T-helper 1 cell treated with Interleukin-12 subunit alpha and Interleukin-12 subunit beta and Interleukin-4 antibody, amounts not matched to agents 30 μg/mL and 1 μg/mL, for 36 hours (primary cell): ENCODE data around the gene SMPX.

ENCODE experiments used
- H3K27ac Mint-ChIP-seq: one replicate; pipeline ENCODE4 v1.8.0; 2021; ENCODE audit warnings: mild to moderate bottlenecking, mixed read lengths
- H3K27me3 Mint-ChIP-seq: one replicate; pipeline ENCODE4 v1.8.0; 2021; ENCODE audit warnings: low read depth, mixed read lengths
- H3K36me3 Mint-ChIP-seq: one replicate; pipeline ENCODE4 v1.8.0; 2021; ENCODE audit warnings: low read depth, mixed read lengths
- H3K4me1 Mint-ChIP-seq: one replicate; pipeline ENCODE4 v1.8.0; 2021; ENCODE audit warnings: low read depth, mixed read lengths
- H3K4me3 Mint-ChIP-seq: one replicate; pipeline ENCODE4 v1.8.0; 2021; ENCODE audit warnings: mild to moderate bottlenecking, moderate library complexity, mixed read lengths
- H3K9me3 Mint-ChIP-seq: one replicate; pipeline ENCODE4 v1.8.0; 2021; ENCODE audit warnings: mixed read lengths

The SMPX gene

DNA sequence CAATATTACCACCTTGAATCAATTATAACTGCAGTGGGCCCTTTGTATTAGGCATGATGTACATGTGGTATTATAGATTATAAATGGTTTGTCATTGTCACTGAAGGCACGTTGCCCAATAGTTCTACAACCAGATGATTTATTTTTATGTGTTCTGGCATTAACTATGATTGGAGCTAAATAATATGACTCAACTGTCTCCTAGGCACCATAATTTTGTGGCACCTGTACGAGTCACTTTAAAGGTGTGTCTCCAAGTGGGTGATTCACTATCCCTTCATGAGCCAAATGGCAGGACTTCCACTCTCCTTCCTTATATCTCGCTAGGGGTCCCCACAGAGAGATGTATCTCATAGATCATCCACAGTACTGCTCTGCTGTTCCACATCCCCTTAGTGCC lies 6.1 kb upstream of the SMPX start:
- H3K36me3 Mint-ChIP-seq: no peaks in the 10 kb centered on the region
- H3K27me3 Mint-ChIP-seq: no peaks in the 10 kb centered on the region
- no peaks in the 10 kb centered on the region for H3K4me1 Mint-ChIP-seq
- no peak overlapping the region for H3K4me3 Mint-ChIP-seq
- no peak overlapping the region for H3K27ac Mint-ChIP-seq
- no peaks in the 10 kb centered on the region for H3K9me3 Mint-ChIP-seq

DNA sequence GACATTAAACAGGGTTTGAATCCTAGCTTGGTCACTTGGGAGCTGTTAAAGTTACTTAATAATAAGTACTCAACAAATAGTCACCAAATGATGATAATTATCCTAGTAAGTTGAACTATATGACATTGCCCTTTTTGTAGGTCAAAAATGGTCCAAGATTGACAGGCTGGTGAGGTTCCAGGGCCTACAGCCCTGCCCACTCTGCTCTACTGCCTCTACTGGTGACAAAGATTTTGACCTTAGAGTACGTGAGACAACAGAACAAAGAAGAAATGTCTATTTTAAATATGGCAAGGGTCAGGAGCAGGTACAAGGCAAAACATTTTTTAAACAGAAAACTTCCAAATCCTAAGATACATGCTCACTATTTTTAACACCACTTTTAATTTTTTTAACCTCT lies 572 bp upstream of the SMPX start:
- no peak overlapping the region for H3K27ac Mint-ChIP-seq
- no peak overlapping the region for H3K4me3 Mint-ChIP-seq
- H3K27me3 Mint-ChIP-seq: no peaks in the 10 kb centered on the region
- no peaks in the 10 kb centered on the region for H3K4me1 Mint-ChIP-seq
- no peaks in the 10 kb centered on the region for H3K36me3 Mint-ChIP-seq
- H3K9me3 Mint-ChIP-seq: no peaks in the 10 kb centered on the region

DNA sequence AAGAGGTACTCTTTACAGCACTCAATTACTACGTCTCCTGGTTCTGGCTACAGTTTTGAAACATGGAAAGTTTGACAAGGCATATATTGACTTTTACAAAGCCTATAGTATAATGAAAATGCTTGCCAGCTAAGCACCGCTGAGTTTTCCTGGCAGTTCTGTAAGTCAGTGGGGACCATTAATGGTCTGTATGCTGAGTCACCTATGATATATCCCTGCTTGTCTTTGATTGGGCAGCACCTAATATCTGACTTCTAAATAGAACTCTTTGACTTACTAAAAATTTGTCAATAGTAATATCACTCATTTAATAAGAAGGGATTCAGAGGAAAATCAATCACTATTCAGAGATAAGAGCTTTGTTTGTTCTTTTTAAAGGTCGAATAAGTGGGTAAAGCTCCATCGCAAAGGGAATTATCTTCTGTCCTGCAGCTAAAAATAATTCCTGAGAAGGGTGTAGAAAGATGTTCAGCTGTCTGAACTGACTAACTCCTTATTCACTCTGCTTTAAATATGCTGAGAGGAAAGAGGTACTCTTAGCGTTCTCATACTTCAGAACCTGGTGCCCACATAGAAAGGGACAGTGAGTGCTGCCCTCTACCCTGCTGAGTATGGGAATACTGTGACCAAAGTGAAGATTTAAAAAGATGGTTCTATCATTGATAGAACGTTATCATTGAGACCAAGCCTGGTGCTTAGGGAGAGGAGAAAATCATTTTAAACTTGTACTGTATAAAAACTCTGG lies 959 bp downstream of the SMPX start:
- Mint-ChIP-seq H3K4me3 (no peak overlapping the region), H3K4me1 (no peaks in the 10 kb centered on the region), H3K27me3 (no peaks in the 10 kb centered on the region), H3K9me3 (no peaks in the 10 kb centered on the region), H3K27ac (no peak overlapping the region), H3K36me3 (no peaks in the 10 kb centered on the region)

DNA sequence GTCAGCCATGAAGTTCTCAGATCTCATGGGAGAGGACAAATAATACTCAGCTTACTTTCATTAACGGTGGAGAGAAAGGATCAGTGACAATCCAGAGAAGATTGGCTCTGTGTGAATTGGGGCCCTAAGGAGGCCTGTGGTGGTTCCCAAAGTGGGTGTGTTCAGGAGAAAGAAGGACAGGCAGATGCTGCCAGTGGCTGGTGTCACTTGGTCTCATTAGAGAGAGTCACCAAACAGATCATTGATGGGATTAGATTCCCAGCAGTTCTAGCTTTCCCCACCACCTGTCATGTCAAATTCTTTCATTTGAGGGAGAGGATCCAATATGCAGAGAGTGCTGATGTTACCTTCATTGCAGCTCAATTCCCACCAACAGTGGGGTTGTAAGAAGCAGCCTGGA lies 8.0 kb downstream of the SMPX start:
- H3K36me3 Mint-ChIP-seq: no peaks in the 10 kb centered on the region
- H3K4me3 Mint-ChIP-seq: no peak overlapping the region
- H3K9me3 Mint-ChIP-seq: no peaks in the 10 kb centered on the region
- peaks cover 16% of the 10 kb centered on the region for H3K27me3 Mint-ChIP-seq
- no peaks in the 10 kb centered on the region for H3K4me1 Mint-ChIP-seq
- H3K27ac Mint-ChIP-seq: no peak overlapping the region

DNA sequence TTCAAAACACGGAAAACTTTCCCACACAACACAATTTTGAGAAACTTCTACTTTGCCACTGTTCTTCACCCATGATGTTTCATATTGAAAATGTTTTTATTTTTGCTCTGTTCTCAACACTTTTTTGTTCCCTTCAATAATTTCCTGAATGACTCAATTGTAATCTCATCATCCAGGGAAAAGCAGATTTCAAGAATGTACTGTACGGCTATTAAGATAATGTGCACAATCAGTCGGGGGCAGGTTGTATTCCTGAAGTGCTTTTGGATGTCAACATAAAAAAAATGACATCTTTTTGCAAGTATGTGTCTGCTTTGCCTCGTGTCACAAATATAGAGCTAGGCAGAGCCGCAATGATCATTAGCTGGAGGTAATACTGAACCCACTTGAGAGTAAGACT lies 9.7 kb downstream of the SMPX start:
- Mint-ChIP-seq H3K36me3 (no peaks in the 10 kb centered on the region), H3K9me3 (no peaks in the 10 kb centered on the region), H3K4me1 (no peaks in the 10 kb centered on the region), H3K27me3 (peaks cover 20% of the 10 kb centered on the region), H3K27ac (no peak overlapping the region), H3K4me3 (no peak overlapping the region)

GRCh38 chrX:21747558-21747957 lies 10.4 kb downstream of the SMPX start:
- peaks cover 20% of the 10 kb centered on the region for H3K27me3 Mint-ChIP-seq
- H3K36me3 Mint-ChIP-seq: no peaks in the 10 kb centered on the region
- H3K27ac Mint-ChIP-seq: no peak overlapping the region
- no peaks in the 10 kb centered on the region for H3K4me1 Mint-ChIP-seq
- H3K4me3 Mint-ChIP-seq: no peak overlapping the region
- no peaks in the 10 kb centered on the region for H3K9me3 Mint-ChIP-seq

- Mint-ChIP-seq H3K27ac (no peak overlapping the region), H3K9me3 (no peaks in the 10 kb centered on the region), H3K36me3 (no peaks in the 10 kb centered on the region), H3K4me1 (no peaks in the 10 kb centered on the region), H3K4me3 (no peak overlapping the region), H3K27me3 (peaks cover 20% of the 10 kb centered on the region)
Measured at GRCh38 chrX:21745756-21746155, 12.2 kb downstream of the SMPX start.

DNA sequence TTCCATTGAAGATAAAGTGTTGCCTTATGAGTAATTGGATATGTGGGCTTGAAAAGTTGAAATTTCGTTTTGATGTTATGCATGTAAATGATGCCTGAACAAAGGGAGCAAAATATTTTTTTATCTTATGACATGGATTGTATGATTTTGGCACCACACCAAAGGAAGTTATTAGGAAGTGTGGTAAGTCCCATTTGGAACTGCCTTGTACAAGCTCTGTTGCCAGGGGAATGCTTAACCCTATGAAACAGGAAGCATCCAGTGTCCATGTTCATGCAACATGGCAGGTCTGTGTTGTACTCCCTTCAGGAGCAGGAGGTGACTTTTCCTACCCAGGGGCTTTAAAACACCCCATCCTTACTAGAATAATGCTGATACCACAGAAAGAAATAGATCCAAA lies 13.2 kb downstream of the SMPX start:
- Mint-ChIP-seq H3K9me3 (no peaks in the 10 kb centered on the region), H3K4me3 (no peak overlapping the region), H3K27ac (no peak overlapping the region), H3K36me3 (no peaks in the 10 kb centered on the region), H3K4me1 (no peaks in the 10 kb centered on the region), H3K27me3 (peaks cover 20% of the 10 kb centered on the region)

GRCh38 chrX:21744060-21744459 lies 13.9 kb downstream of the SMPX start:
- Mint-ChIP-seq H3K36me3 (no peaks in the 10 kb centered on the region), H3K9me3 (no peaks in the 10 kb centered on the region), H3K4me3 (no peak overlapping the region), H3K27ac (no peak overlapping the region), H3K27me3 (peaks cover 20% of the 10 kb centered on the region), H3K4me1 (no peaks in the 10 kb centered on the region)

GRCh38 chrX:21741869-21742701 lies 15.8 kb downstream of the SMPX start:
- Mint-ChIP-seq H3K4me1 (no peaks in the 10 kb centered on the region), H3K27me3 (peaks cover 10% of the 10 kb centered on the region), H3K4me3 (no peak overlapping the region), H3K36me3 (no peaks in the 10 kb centered on the region), H3K27ac (no peak overlapping the region), H3K9me3 (no peaks in the 10 kb centered on the region)

GRCh38 chrX:21741364-21741763 lies 16.6 kb downstream of the SMPX start:
- H3K27me3 Mint-ChIP-seq: peaks cover 10% of the 10 kb centered on the region
- no peaks in the 10 kb centered on the region for H3K9me3 Mint-ChIP-seq
- H3K4me3 Mint-ChIP-seq: no peak overlapping the region
- no peak overlapping the region for H3K27ac Mint-ChIP-seq
- H3K36me3 Mint-ChIP-seq: no peaks in the 10 kb centered on the region
- H3K4me1 Mint-ChIP-seq: no peaks in the 10 kb centered on the region

DNA sequence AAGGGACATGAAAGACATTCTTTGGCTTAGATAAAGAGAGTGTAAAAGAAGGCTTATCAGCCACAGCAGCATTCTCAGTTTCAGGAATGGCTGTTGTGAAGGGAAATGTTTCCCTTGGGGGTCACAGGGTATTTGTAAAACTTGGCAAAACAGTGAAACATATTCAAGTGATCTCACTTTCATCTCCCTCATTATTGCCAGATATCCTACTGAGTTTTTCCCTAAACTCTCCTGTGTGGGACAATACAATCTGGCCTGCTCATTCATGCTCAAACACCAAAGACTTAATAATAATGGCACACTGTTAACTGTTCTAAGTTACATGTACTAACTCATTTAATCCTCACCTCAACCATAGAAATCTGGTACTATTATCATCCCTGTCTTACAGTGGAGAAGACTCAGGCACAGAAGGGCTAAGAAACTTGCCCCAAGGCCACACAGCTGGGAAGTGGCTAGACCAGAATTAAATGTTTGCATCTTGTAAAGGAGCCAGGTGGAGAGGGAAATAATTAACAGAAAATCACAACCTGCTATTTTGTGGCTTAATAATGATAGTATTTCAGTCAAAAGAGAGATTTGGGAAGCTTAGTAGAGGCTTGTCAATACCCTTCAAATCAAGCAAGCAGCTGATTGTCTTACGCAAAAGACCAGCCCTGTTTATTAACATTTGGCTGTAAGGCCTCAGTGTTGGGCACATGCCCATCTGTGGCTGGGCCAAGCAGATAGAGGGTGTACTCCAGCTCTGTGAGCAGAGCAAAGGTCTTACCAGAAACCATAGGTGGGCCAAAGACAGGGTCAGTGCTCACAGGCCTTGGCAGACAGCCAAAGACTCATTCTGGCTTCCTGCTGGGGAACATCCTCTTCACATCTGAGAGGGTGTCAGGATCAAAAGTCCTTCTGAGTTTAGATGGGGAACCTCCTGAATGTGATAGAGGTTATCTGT lies 17.3 kb downstream of the SMPX start:
- Mint-ChIP-seq H3K36me3 (no peaks in the 10 kb centered on the region), H3K27ac (no peak overlapping the region), H3K4me1 (no peaks in the 10 kb centered on the region), H3K4me3 (no peak overlapping the region), H3K9me3 (no peaks in the 10 kb centered on the region), H3K27me3 (peaks cover 9% of the 10 kb centered on the region)

GRCh38 chrX:21738950-21739287 lies 19.0 kb downstream of the SMPX start:
- Mint-ChIP-seq H3K36me3 (no peaks in the 10 kb centered on the region), H3K9me3 (no peaks in the 10 kb centered on the region), H3K27me3 (no peaks in the 10 kb centered on the region), H3K4me1 (no peaks in the 10 kb centered on the region), H3K27ac (no peak overlapping the region), H3K4me3 (no peak overlapping the region)

DNA sequence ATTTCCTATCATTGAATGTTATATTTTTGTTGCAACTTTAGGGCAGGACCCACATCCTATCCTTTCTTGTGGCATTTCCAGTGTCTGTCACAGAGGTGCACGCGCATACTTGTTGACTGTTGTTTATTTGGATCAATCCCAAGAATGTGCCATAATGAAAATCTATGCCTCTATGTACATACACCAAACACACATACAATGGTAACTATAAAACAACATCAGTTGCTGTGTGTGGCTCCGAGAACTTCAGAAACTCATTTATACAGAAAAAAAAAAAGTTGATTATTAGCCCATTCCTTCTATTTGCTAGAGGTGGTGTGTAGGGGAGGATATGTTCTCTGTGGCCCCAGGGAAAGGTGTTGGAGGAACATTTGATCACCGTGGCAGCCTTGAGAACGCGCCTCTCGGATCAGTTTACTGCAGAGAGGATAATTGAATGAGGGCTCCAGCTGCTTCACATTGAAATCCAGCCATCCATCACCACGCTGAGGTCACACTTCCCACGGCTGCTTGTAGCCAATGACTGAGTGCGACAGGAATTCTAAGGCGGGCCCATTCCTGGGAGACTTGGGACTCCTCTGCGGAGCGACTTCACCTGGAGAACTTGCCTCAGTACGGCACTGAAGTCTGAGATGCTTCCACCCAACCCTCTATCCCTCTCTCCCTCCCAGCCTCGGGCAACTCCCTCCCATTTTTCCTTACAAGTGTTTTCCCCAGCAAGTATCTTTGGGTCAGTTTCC lies 19.5 kb downstream of the SMPX start:
- Mint-ChIP-seq H3K4me1 (no peaks in the 10 kb centered on the region), H3K36me3 (no peaks in the 10 kb centered on the region), H3K4me3 (no peak overlapping the region), H3K9me3 (no peaks in the 10 kb centered on the region), H3K27me3 (no peaks in the 10 kb centered on the region), H3K27ac (no peak overlapping the region)
